Measurements from ENCODE around the gene GLO1. TPM values are rescaled to one million over a fixed set of nuclear protein-coding genes. Genes with fewer than 3 reads are reported as not detected.

Gene GLO1
- total RNA-seq, 4 donors from 2014 or later: 65.3 to 166 (median 99.1) TPM

- DNase-seq: no peak
- Histone ChIP-seq H3K36me3 (no peaks in the 10 kb centered on the region), H3K4me3 (no peak overlapping the region), H3K27ac (no peak overlapping the region), H3K27me3 (no peaks in the 10 kb centered on the region), H3K4me1 (no peaks in the 10 kb centered on the region), H3K9me3 (no peaks in the 10 kb centered on the region)
- TF ChIP-seq CTCF (IDR thresholded peaks at IDR 0.05) (no peak), POLR2A (IDR thresholded peaks at IDR 0.05) (no peak)
- intact Hi-C loops (cut with DNase I; ENCODE audit: low total_unique reads): no loop called here
Observed at GRCh38 chr6:38634518-38634917, 68.4 kb downstream of the GLO1 start.

- Histone ChIP-seq H3K4me3 (no peak overlapping the region), H3K9me3 (no peaks in the 10 kb centered on the region), H3K36me3 (no peaks in the 10 kb centered on the region), H3K27ac (no peak overlapping the region), H3K27me3 (no peaks in the 10 kb centered on the region), H3K4me1 (no peaks in the 10 kb centered on the region)
- DNase-seq: no peak
- no peak for TF ChIP-seq POLR2A (IDR thresholded peaks at IDR 0.05)
- no peak for TF ChIP-seq CTCF (IDR thresholded peaks at IDR 0.05)
- intact Hi-C loops (cut with DNase I; ENCODE audit: low total_unique reads): no loop called here
Observed at GRCh38 chr6:38632490-38632889, 70.5 kb downstream of the GLO1 start.

GRCh38 chr6:38631186-38631783 is 71.7 kb downstream of the GLO1 start:
- DNase-seq: no peak
- no peaks in the 10 kb centered on the region for H3K4me1 ChIP-seq
- intact Hi-C loops (cut with DNase I; ENCODE audit: low total_unique reads): no loop called here
- TF ChIP-seq POLR2A (IDR thresholded peaks at IDR 0.05) (no peak), CTCF (IDR thresholded peaks at IDR 0.05) (no peak)
- no peaks in the 10 kb centered on the region for H3K27me3 ChIP-seq
- no peaks in the 10 kb centered on the region for H3K36me3 ChIP-seq
- no peak overlapping the region for H3K27ac ChIP-seq
- H3K4me3 ChIP-seq: no peak overlapping the region
- no peaks in the 10 kb centered on the region for H3K9me3 ChIP-seq

Other genes with a start within 250 kb of the GLO1 start
- gene BTBD9, start 63.2 kb downstream of the GLO1 start, total RNA-seq: 10 to 100 TPM; 10.3 to 50.3 (median 34.4) TPM
- gene DNAH8, start 12.2 kb upstream of the GLO1 start, total RNA-seq: under 1 TPM in 2 of 4 donors, not detected in 2; 0.03 to 0.69 TPM